ENCODE measurements around the gene UNK. TPM values are rescaled to one million over a fixed set of nuclear protein-coding genes. Genes with fewer than 3 reads are reported as not detected.

UNK gene
- total and polyA plus RNA-seq, 2 of the 13 experiments (the other 11 are each of a cell fraction or from before 2014, with no cell fraction given): 31.6 to 33.0 TPM

DNA sequence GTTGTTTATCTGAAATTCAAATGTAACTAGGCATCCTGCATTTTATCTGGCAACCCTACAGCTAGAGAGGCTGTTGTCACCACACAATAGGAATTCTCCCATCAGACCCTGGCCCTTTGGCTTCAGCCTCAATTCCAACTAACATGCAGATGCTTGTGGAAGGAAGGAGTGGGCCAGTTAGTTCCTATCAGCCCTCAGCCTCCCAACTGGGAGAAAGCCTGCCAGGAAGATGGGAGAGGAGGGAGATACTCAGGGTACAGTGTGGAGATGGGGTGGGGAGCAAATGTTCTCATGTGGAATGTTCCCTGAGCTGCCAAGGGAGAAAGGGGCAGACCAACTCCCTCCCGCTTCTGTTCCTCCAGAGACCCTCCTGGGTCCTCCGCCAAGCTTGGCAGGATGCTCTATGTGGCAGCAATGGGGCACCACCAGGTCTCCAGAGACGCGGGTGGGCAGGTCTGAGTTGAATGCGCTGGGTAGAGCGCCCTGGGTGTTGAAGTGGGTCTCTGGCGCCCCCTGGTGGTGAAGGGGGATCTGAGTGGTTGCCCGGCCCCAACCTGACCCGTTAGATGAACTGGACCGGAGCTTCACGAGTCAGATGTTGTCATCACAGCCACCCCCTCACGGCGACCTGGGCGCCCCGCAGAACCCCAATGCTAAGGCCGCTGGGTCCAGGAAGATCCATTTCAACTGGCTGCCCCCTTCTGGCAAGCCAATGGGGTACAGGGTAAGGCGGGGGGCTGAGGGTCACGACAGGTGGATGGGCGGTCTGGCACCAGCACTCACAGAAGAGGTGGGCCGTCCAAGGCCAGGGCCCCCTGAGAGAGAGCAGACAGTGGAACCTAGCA, 34.8 kb upstream of the UNK start (continued):
- TF ChIP-seq GATAD2A (CRISPR knock-in tag; IDR thresholded peaks at IDR 0.05): peak; percentile 51; the same call in 1 of the 2 replicates
- TF ChIP-seq ZNF10 (CRISPR knock-in tag; IDR thresholded peaks at IDR 0.05; ENCODE audit: borderline replicate concordance, low read depth): no peak
- peak; percentile 56; the same call in 1 of the 2 replicates for TF ChIP-seq ZBTB7B (CRISPR knock-in tag; IDR thresholded peaks at IDR 0.05)
- TF ChIP-seq ZNF788 (CRISPR knock-in tag; IDR thresholded peaks at IDR 0.05; ENCODE audit: borderline replicate concordance): 0 out of 2 replicates have a peak, but pooled peaks have one; percentile 7
- TF ChIP-seq NR2F6 (IDR thresholded peaks at IDR 0.05): no peak
- TF ChIP-seq NR2F6 (CRISPR knock-in tag; IDR thresholded peaks at IDR 0.05): peak; percentile 16; the same call in 1 of the 2 replicates
- peak; percentile 70 for TF ChIP-seq ZNF605 (CRISPR knock-in tag; IDR thresholded peaks at IDR 0.05)
- TF ChIP-seq ZNF577 (CRISPR knock-in tag; IDR thresholded peaks at IDR 0.05; ENCODE audit: borderline replicate concordance, low read depth): no peak
- TF ChIP-seq, protein P1, sequence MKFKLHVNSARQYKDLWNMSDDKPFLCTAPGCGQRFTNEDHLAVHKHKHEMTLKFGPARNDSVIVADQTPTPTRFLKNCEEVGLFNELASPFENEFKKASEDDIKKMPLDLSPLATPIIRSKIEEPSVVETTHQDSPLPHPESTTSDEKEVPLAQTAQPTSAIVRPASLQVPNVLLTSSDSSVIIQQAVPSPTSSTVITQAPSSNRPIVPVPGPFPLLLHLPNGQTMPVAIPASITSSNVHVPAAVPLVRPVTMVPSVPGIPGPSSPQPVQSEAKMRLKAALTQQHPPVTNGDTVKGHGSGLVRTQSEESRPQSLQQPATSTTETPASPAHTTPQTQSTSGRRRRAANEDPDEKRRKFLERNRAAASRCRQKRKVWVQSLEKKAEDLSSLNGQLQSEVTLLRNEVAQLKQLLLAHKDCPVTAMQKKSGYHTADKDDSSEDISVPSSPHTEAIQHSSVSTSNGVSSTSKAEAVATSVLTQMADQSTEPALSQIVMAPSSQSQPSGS (CRISPR knock-in tag; IDR thresholded peaks at IDR 0.05): 0 out of 2 replicates have a peak, but pooled peaks have one; percentile 40
- no peak for TF ChIP-seq ZNF737 (CRISPR knock-in tag; IDR thresholded peaks at IDR 0.05; ENCODE audit: borderline replicate concordance)
- TF ChIP-seq MEIS2 (CRISPR knock-in tag; IDR thresholded peaks at IDR 0.05): peak; percentile 13; the same call in 1 of the 2 replicates
- TF ChIP-seq HOXA3 (CRISPR knock-in tag; IDR thresholded peaks at IDR 0.05): peak; percentile 66
- TF ChIP-seq, protein P2, sequence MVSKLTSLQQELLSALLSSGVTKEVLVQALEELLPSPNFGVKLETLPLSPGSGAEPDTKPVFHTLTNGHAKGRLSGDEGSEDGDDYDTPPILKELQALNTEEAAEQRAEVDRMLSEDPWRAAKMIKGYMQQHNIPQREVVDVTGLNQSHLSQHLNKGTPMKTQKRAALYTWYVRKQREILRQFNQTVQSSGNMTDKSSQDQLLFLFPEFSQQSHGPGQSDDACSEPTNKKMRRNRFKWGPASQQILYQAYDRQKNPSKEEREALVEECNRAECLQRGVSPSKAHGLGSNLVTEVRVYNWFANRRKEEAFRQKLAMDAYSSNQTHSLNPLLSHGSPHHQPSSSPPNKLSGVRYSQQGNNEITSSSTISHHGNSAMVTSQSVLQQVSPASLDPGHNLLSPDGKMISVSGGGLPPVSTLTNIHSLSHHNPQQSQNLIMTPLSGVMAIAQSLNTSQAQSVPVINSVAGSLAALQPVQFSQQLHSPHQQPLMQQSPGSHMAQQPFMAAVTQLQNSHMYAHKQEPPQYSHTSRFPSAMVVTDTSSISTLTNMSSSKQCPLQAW (CRISPR knock-in tag; IDR thresholded peaks at IDR 0.05): peak; percentile 56; the same call in 1 of the 2 replicates
- no peak for TF ChIP-seq MAFK (conservative IDR thresholded peaks at IDR 0.05 in 1 of 2, IDR thresholded peaks at IDR 0.05 in 1 of 2; ENCODE audit: low read length in 2 of 2)
- TF ChIP-seq, protein P3, sequence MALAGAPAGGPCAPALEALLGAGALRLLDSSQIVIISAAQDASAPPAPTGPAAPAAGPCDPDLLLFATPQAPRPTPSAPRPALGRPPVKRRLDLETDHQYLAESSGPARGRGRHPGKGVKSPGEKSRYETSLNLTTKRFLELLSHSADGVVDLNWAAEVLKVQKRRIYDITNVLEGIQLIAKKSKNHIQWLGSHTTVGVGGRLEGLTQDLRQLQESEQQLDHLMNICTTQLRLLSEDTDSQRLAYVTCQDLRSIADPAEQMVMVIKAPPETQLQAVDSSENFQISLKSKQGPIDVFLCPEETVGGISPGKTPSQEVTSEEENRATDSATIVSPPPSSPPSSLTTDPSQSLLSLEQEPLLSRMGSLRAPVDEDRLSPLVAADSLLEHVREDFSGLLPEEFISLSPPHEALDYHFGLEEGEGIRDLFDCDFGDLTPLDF (CRISPR knock-in tag; IDR thresholded peaks at IDR 0.05): no peak
- TF ChIP-seq ZNF430 (CRISPR knock-in tag; IDR thresholded peaks at IDR 0.05): peak; percentile 44; the same call in 1 of the 2 replicates
- no peak for TF ChIP-seq KLF9 (CRISPR knock-in tag; IDR thresholded peaks at IDR 0.05; ENCODE audit: low read depth)
- 0 out of 2 replicates have a peak, but pooled peaks have one; percentile 20 for TF ChIP-seq HHEX (CRISPR knock-in tag; IDR thresholded peaks at IDR 0.05)
- TF ChIP-seq, protein P4, sequence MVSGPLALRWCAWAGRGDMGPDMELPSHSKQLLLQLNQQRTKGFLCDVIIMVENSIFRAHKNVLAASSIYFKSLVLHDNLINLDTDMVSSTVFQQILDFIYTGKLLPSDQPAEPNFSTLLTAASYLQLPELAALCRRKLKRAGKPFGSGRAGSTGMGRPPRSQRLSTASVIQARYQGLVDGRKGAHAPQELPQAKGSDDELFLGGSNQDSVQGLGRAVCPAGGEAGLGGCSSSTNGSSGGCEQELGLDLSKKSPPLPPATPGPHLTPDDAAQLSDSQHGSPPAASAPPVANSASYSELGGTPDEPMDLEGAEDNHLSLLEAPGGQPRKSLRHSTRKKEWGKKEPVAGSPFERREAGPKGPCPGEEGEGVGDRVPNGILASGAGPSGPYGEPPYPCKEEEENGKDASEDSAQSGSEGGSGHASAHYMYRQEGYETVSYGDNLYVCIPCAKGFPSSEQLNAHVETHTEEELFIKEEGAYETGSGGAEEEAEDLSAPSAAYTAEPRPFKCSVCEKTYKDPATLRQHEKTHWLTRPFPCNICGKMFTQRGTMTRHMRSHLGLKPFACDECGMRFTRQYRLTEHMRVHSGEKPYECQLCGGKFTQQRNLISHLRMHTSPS (CRISPR knock-in tag; IDR thresholded peaks at IDR 0.05; ENCODE audit: low read depth): peak; percentile 69; the same call in 1 of the 2 replicates
- no peak for TF ChIP-seq XBP1 (CRISPR knock-in tag; IDR thresholded peaks at IDR 0.05)
- no peak; the same call in 1 of the 2 replicates for TF ChIP-seq ZFY (CRISPR knock-in tag; IDR thresholded peaks at IDR 0.05)
- no peak for TF ChIP-seq KLF6 (CRISPR knock-in tag; IDR thresholded peaks at IDR 0.05)
- TF ChIP-seq RAD21 (CRISPR knock-in tag; IDR thresholded peaks at IDR 0.05): peak; percentile 93
- peak; percentile 49; the same call in 1 of the 2 replicates for TF ChIP-seq MAZ (IDR thresholded peaks at IDR 0.05; ENCODE audit: borderline replicate concordance, low read depth, low read length)
- 0 out of 2 replicates have a peak, but pooled peaks have one; percentile 15 for TF ChIP-seq MAZ (CRISPR knock-in tag; IDR thresholded peaks at IDR 0.05; ENCODE audit: low read depth)
- 0 out of 2 replicates have a peak, but pooled peaks have one; percentile 28 for TF ChIP-seq ARNTL (CRISPR knock-in tag; IDR thresholded peaks at IDR 0.05)

Measured in HepG2 (cell line).